OCI-LY3 (cell line): ENCODE results near the gene GATA6.

ENCODE experiments used
- H2AFZ ChIP-seq: fragments of 200-600, 300-600 bp; shearing (Covaris generic); 2 replicates; pipeline ENCODE4 v1.6.0; 2014; ENCODE audit warnings: antibody characterized with exemption, low read depth, low read length
- H3K27ac ChIP-seq: fragments of 200-600, 300-600 bp; sonication (generic); 2 replicates; pipeline ENCODE4 v1.5.1; 2014; ENCODE audit warnings: mild to moderate bottlenecking, low read length, moderate library complexity, mixed read lengths
- H3K27me3 ChIP-seq: fragments of 200-600, 300-600 bp; sonication (generic); 2 replicates; pipeline ENCODE4 v1.6.1; 2014; ENCODE audit warnings: low read depth, low read length, mixed read lengths
- H3K36me3 ChIP-seq: fragments of 200-600, 300-600 bp; sonication (generic); replicated peaks from 2 replicates; pipeline ENCODE3; 2014; ENCODE audit warnings: low read depth, low read length, mixed read lengths
- H3K4me1 ChIP-seq: fragments of 300-600, 200-600 bp; sonication (generic); 2 replicates; pipeline ENCODE4 v1.6.1; 2014; ENCODE audit warnings: low read length, mixed read lengths
- H3K4me2 ChIP-seq: fragments of 200-600, 300-600 bp; sonication (generic); 2 replicates; pipeline ENCODE4 v1.6.1; 2014; ENCODE audit warnings: low read length, mixed read lengths
- H3K4me3 ChIP-seq: fragments of 300-600, 200-600 bp; sonication (generic); 2 replicates; pipeline ENCODE4 v1.5.1; 2014; ENCODE audit warnings: antibody characterized with exemption, mild to moderate bottlenecking, low read length, moderate library complexity
- H3K79me2 ChIP-seq: fragments of 300-600, 200-600 bp; shearing (Covaris generic); 2 replicates; pipeline ENCODE4 v1.6.1; 2014; ENCODE audit warnings: mild to moderate bottlenecking, low read length, mixed read lengths
- H3K9ac ChIP-seq: fragments of 300-600, 200-600 bp; shearing (Covaris generic); 2 replicates; pipeline ENCODE4 v1.6.0; 2014; ENCODE audit warnings: mild to moderate bottlenecking, low read length, moderate library complexity
- H3K9me3 ChIP-seq: fragments of 200-600, 300-600 bp; shearing (Covaris generic); 2 replicates; pipeline ENCODE4 v1.6.1; 2014; ENCODE audit warnings: low read length, mixed read lengths; ENCODE audit not compliant: insufficient read depth
- H4K20me1 ChIP-seq: fragments of 200-600, 300-600 bp; sonication (generic); 2 replicates; pipeline ENCODE4 v1.6.1; 2016; ENCODE audit warnings: low read length, mixed read lengths; ENCODE audit not compliant: insufficient read depth
- CTCF ChIP-seq: fragments of 200-600, 300-600 bp; sonication (generic); IDR thresholded peaks from 2 replicates; pipeline ENCODE4 v1.5.1; 2014; ENCODE audit warnings: antibody characterized with exemption, low read length, low read depth
- EZH2phosphoT487 ChIP-seq: fragments of 200-600 bp; shearing (Covaris generic); IDR thresholded peaks from 2 replicates; pipeline ENCODE4 v1.6.1; 2018; ENCODE audit warnings: antibody characterized with exemption, mixed run types, low read depth

Gene GATA6

GRCh38 chr18:22175346-22175745 lies 6.0 kb downstream of the GATA6 start:
- Histone ChIP-seq H3K9ac (no peak overlapping the region), H3K4me2 (no peak overlapping the region), H3K27me3 (no peaks in the 10 kb centered on the region), H3K27ac (no peak overlapping the region), H3K79me2 (no peaks in the 10 kb centered on the region), H3K9me3 (no peaks in the 10 kb centered on the region), H3K36me3 (no peaks in the 10 kb centered on the region), H2AFZ (no peak overlapping the region), H3K4me3 (no peak overlapping the region), H3K4me1 (peaks cover 11% of the 10 kb centered on the region), H4K20me1 (no peaks in the 10 kb centered on the region)
- TF ChIP-seq CTCF (no peak), EZH2phosphoT487 (no peak)

- Histone ChIP-seq H3K27ac (no peak overlapping the region), H3K4me3 (no peak overlapping the region), H3K9ac (no peak overlapping the region), H3K27me3 (no peaks in the 10 kb centered on the region), H3K36me3 (no peaks in the 10 kb centered on the region), H4K20me1 (no peaks in the 10 kb centered on the region), H3K9me3 (no peaks in the 10 kb centered on the region), H3K4me2 (no peak overlapping the region), H3K4me1 (peaks cover 21% of the 10 kb centered on the region), H3K79me2 (no peaks in the 10 kb centered on the region), H2AFZ (no peak overlapping the region)
- no peak for TF ChIP-seq EZH2phosphoT487
Measured at GRCh38 chr18:22176420-22177326, 7.3 kb downstream of the GATA6 start.

- H3K36me3 ChIP-seq: no peaks in the 10 kb centered on the region
- peaks cover 21% of the 10 kb centered on the region for H3K4me1 ChIP-seq
- no peaks in the 10 kb centered on the region for H3K9me3 ChIP-seq
- H3K27ac ChIP-seq: no peak overlapping the region
- H3K4me2 ChIP-seq: no peak overlapping the region
- no peak overlapping the region for H3K9ac ChIP-seq
- H4K20me1 ChIP-seq: no peaks in the 10 kb centered on the region
- H3K79me2 ChIP-seq: no peaks in the 10 kb centered on the region
- H2AFZ ChIP-seq: no peak overlapping the region
- TF ChIP-seq CTCF: no peak
- TF ChIP-seq EZH2phosphoT487: no peak
- H3K4me3 ChIP-seq: no peak overlapping the region
- H3K27me3 ChIP-seq: no peaks in the 10 kb centered on the region
Measured at GRCh38 chr18:22177327-22177871, 8.0 kb downstream of the GATA6 start.

GRCh38 chr18:22179174-22179573 lies 9.8 kb downstream of the GATA6 start:
- Histone ChIP-seq H3K4me3 (no peak overlapping the region), H3K9me3 (no peaks in the 10 kb centered on the region), H3K79me2 (no peaks in the 10 kb centered on the region), H3K27me3 (no peaks in the 10 kb centered on the region), H3K36me3 (no peaks in the 10 kb centered on the region), H2AFZ (no peak overlapping the region), H3K4me2 (no peak overlapping the region), H3K9ac (no peak overlapping the region), H4K20me1 (no peaks in the 10 kb centered on the region), H3K27ac (no peak overlapping the region), H3K4me1 (peaks cover 21% of the 10 kb centered on the region)
- TF ChIP-seq EZH2phosphoT487 (no peak), CTCF (no peak)
